Keratinocyte (primary cell): Measurements from ENCODE around the gene EPHA2. TPM values are rescaled to one million over a fixed set of nuclear protein-coding genes. Genes with fewer than 3 reads are reported as not detected.

Experiments
- DNase-seq: peaks from one replicate; pipeline ENCODE4 v3.0.0-alpha.2; 2011; ENCODE audit warnings: low read depth, missing footprints, low spot score
- FAIRE-seq: peaks from 2 replicates; lab custom pipeline; 2011; peaks lifted over from hg19 to GRCh38; lab: Jason Lieb, UNC
- H2AFZ ChIP-seq: 2 replicates; pipeline ENCODE4 v1.6.0; 2012; ENCODE audit warnings: low read length, control low read depth, inconsistent platforms; ENCODE audit not compliant: control insufficient read depth
- H3K27ac ChIP-seq: 2 replicates; pipeline ENCODE4 v1.5.1; 2011; ENCODE audit warnings: low read length; ENCODE audit not compliant: control insufficient read depth, insufficient read depth
- H3K27me3 ChIP-seq: 3 replicates; pipeline ENCODE4 v1.6.0; 2011; ENCODE audit warnings: low read length; ENCODE audit not compliant: control insufficient read depth, insufficient read depth; ENCODE audit errors: extremely low read depth
- H3K36me3 ChIP-seq, 2 experiments: 2 replicates in 1 of 2; 3 replicates in 1 of 2; pipeline ENCODE4 v1.5.1; 2011; ENCODE audit warnings: low read length in 2 of 2, mild to moderate bottlenecking in 1 of 2; ENCODE audit not compliant: control insufficient read depth in 2 of 2, insufficient read depth in 2 of 2; ENCODE audit errors: extremely low read depth in 1 of 2
- H3K4me1 ChIP-seq: 3 replicates; pipeline ENCODE4 v1.5.1; 2011; ENCODE audit warnings: low read length; ENCODE audit not compliant: control insufficient read depth, insufficient read depth; ENCODE audit errors: extremely low read depth
- H3K4me2 ChIP-seq: 3 replicates; pipeline ENCODE4 v1.6.0; 2011; ENCODE audit warnings: low read depth, low read length; ENCODE audit not compliant: control insufficient read depth, insufficient read depth; ENCODE audit errors: extremely low read depth
- H3K4me3 ChIP-seq, 3 experiments: fragments of 200-600 bp in 1 of 3; sonication (generic) in 1 of 3; 2 replicates in 2 of 3; 3 replicates in 1 of 3; pipeline ENCODE4 v1.5.1; 2011 to 2016; ENCODE audit warnings: low read length in 3 of 3, mild to moderate bottlenecking in 3 of 3, control low read depth in 2 of 3, inconsistent platforms in 1 of 3, low read depth in 1 of 3, mixed read lengths in 1 of 3, mixed run types in 1 of 3, moderate library complexity in 1 of 3; ENCODE audit not compliant: control insufficient read depth in 2 of 3, insufficient read depth in 2 of 3; ENCODE audit errors: extremely low read depth in 1 of 3
- H3K79me2 ChIP-seq: 2 replicates; pipeline ENCODE4 v1.6.0; 2012; ENCODE audit warnings: low read length; ENCODE audit not compliant: control insufficient read depth, insufficient read depth
- H3K9ac ChIP-seq: 3 replicates; pipeline ENCODE4 v1.6.0; 2011; ENCODE audit warnings: low read length; ENCODE audit not compliant: control insufficient read depth, insufficient read depth; ENCODE audit errors: extremely low read depth
- H3K9me1 ChIP-seq: 3 replicates; pipeline ENCODE4 v1.6.0; 2011; ENCODE audit warnings: low read length; ENCODE audit not compliant: control insufficient read depth, insufficient read depth; ENCODE audit errors: extremely low read depth
- H3K9me3 ChIP-seq: 2 replicates; pipeline ENCODE4 v1.5.1; 2012; ENCODE audit warnings: low read depth, low read length; ENCODE audit not compliant: control insufficient read depth
- H4K20me1 ChIP-seq: 3 replicates; pipeline ENCODE4 v1.6.0; 2011; ENCODE audit warnings: low read length; ENCODE audit not compliant: control insufficient read depth, insufficient read depth; ENCODE audit errors: extremely low read depth
- CTCF ChIP-seq, 3 experiments: IDR thresholded peaks in 1 of 3; conservative IDR thresholded peaks in 1 of 3; optimal IDR thresholded peaks in 1 of 3; 2 replicates in 2 of 3; 3 replicates in 1 of 3; pipeline versions ENCODE3 to v1.5.1; 2011; ENCODE audit warnings: low read length in 3 of 3, mild to moderate bottlenecking in 3 of 3, moderate library complexity in 2 of 3, control low read depth in 1 of 3, inconsistent platforms in 1 of 3; ENCODE audit not compliant: insufficient read depth in 2 of 3; ENCODE audit errors: extremely low read depth in 1 of 3
- EZH2 ChIP-seq: IDR thresholded peaks from one replicate; pipeline ENCODE4 v1.6.1; 2012; ENCODE audit warnings: inconsistent platforms, mild to moderate bottlenecking, low read length, moderate library complexity
- dilution Hi-C: fragments of 300-500 bp; cut with MboI; formaldehyde crosslinking; loops from one replicate; pipeline ENCODE4 v1.7.0; 2020; ENCODE audit warnings: low sequenced_read_pairs; ENCODE audit not compliant: extremely low pct_ligation_motif_present
- polyA plus RNA-seq, 5 experiments: library from polyadenylated mRNA; depleted of rRNA in 3 of 5; stranded (reverse) in 3 of 5; stranded (forward) in 1 of 5; unstranded in 1 of 5; fragments of >200 nt; gene quantifications; 1 replicate in 1 of 5; 2 replicates in 3 of 5; 3 replicates in 1 of 5; pipeline versions ENCODE4 v1.2.1 to v1.2.3, GENCODE V29; 2011 to 2012; ENCODE audit warnings: missing spikeins in 2 of 5, low read depth in 1 of 5, low replicate concordance in 1 of 5

Gene EPHA2
- polyA plus RNA-seq, 1 donor (not counting 4 experiments of a cell fraction or from before 2014, with no cell fraction given), result 55.6 TPM

DNA sequence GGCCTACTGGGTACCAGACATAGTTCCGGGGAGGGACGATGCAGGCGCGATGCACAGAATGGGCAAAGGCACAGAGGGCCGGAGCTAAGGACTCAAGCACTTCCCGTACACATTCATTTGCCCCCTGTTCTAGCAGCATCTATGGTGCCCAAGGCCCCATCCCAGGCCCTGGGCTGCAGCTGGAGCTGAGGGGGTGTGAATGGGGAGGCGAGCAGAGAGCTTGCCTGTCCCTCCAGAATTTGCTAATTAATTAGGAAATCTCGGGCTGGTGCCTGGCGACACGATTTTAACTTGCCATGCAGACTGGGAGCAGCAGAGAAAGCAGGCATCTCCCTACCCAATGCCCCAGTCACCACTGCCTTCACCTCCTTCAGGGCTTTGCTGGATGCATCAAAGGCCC lies 35.9 kb downstream of the EPHA2 start:
- Histone ChIP-seq H3K9me3 (no peaks in the 10 kb centered on the region), H3K4me2 (no peak overlapping the region), H3K27ac (no peak overlapping the region), H3K4me1 (peaks cover 9% of the 10 kb centered on the region), H3K27me3 (no peaks in the 10 kb centered on the region), H3K36me3 (peaks cover 11 to 14% of the 10 kb centered on the region in 2 experiments), H4K20me1 (peaks cover 15% of the 10 kb centered on the region), H3K79me2 (no peaks in the 10 kb centered on the region), H2AFZ (no peak overlapping the region), H3K4me3 (no peak overlapping the region), H3K9me1 (no peaks in the 10 kb centered on the region), H3K9ac (no peak overlapping the region)
- TF ChIP-seq CTCF (optimal IDR thresholded peaks at IDR 0.05 in 1 of 3, IDR thresholded peaks at IDR 0.05 in 1 of 3, conservative IDR thresholded peaks at IDR 0.05 in 1 of 3; ENCODE audit: extremely low read depth in 1 of 3, insufficient read depth in 2 of 3, low read length in 3 of 3) (no peak), EZH2 (no peak)
- dilution Hi-C loops, result no loop called here
- DNase-seq (no peak), FAIRE-seq (no peak)

- FAIRE-seq (no peak), DNase-seq (no peak)
- no peak overlapping the region for H3K4me3 ChIP-seq
- no peaks in the 10 kb centered on the region for H3K9me1 ChIP-seq
- H3K27ac ChIP-seq, result no peak overlapping the region
- no peaks in the 10 kb centered on the region for H3K27me3 ChIP-seq
- H3K79me2 ChIP-seq, result no peaks in the 10 kb centered on the region
- H3K4me2 ChIP-seq, result no peak overlapping the region
- peaks cover 6% of the 10 kb centered on the region for H3K4me1 ChIP-seq
- no peaks in the 10 kb centered on the region for H3K9me3 ChIP-seq
- dilution Hi-C loops, result no loop called here
- no peak overlapping the region for H3K9ac ChIP-seq
- H2AFZ ChIP-seq, result no peak overlapping the region
- peaks cover 7 to 10% of the 10 kb centered on the region in 2 experiments for H3K36me3 ChIP-seq
- no peak for TF ChIP-seq EZH2
- TF ChIP-seq CTCF (optimal IDR thresholded peaks at IDR 0.05 in 1 of 3, IDR thresholded peaks at IDR 0.05 in 1 of 3, conservative IDR thresholded peaks at IDR 0.05 in 1 of 3; ENCODE audit: extremely low read depth in 1 of 3, insufficient read depth in 2 of 3, low read length in 3 of 3), result no peak
- H4K20me1 ChIP-seq, result peaks cover 10% of the 10 kb centered on the region
Observed at GRCh38 chr1:16119504-16119903, 36.4 kb downstream of the EPHA2 start.
